Measurements from ENCODE around the gene CACHD1.

CACHD1 gene

DNA sequence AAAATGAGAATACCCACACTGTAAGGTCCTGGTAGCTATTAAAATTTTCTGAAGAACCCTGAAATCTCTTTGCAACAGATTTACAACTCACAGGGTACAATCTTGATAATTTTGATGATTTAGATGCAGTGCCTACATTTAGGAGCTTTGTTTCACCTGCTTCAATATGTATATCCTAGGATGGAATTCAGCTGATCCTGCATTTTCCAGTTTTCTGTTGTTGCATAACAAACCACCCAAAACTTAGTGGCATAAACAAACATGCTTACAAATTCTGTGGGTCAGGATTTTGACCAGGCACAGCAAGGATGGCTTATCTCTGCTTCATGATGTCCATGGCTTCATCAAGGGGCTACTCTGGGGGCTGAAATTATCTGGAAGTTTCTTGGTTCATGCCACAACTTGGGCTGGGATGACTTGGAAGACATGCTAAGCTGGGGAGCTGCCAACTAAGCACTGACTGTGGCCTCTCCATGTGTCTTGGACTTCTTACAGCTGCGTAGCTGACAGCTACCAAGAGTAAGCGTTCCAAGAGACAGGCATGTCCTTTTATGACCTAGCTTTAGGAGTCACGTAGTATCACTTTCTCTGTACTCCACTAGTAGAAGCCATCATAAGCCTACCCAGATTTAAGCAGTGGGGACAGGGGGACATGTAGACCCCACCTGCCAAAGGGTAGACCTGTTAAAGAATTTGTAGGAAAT lies 108.5 kb downstream of the CACHD1 start:
- no peak overlapping the region for H3K9ac ChIP-seq (ENCODE audit: low read length)
- H3K36me3 ChIP-seq (ENCODE audit: control insufficient read depth, insufficient read depth, low read length, severe bottlenecking): no peaks in the 10 kb centered on the region
- H3K4me3 ChIP-seq (ENCODE audit: low read length): no peak overlapping the region
- DNase-seq (ENCODE audit: low read depth): no peak
- peaks cover 18% of the 10 kb centered on the region for H3K4me1 ChIP-seq (ENCODE audit: control insufficient read depth, insufficient read depth, low read length)
- no peaks in the 10 kb centered on the region for H3K9me3 ChIP-seq (ENCODE audit: control insufficient read depth, low read length)
- no peaks in the 10 kb centered on the region for H3K27me3 ChIP-seq (replicated peaks; ENCODE audit: control insufficient read depth, insufficient read depth, low read length)

GRCh38 chr1:64579767-64580166 lies 109.8 kb downstream of the CACHD1 start:
- no peak overlapping the region for H3K9ac ChIP-seq (ENCODE audit: low read length)
- H3K27me3 ChIP-seq (replicated peaks; ENCODE audit: control insufficient read depth, insufficient read depth, low read length): no peaks in the 10 kb centered on the region
- peaks cover 18% of the 10 kb centered on the region for H3K4me1 ChIP-seq (ENCODE audit: control insufficient read depth, insufficient read depth, low read length)
- no peaks in the 10 kb centered on the region for H3K9me3 ChIP-seq (ENCODE audit: control insufficient read depth, low read length)
- H3K36me3 ChIP-seq (ENCODE audit: control insufficient read depth, insufficient read depth, low read length, severe bottlenecking): no peaks in the 10 kb centered on the region
- H3K4me3 ChIP-seq (ENCODE audit: low read length): no peak overlapping the region
- no peak for DNase-seq (ENCODE audit: low read depth)

DNA sequence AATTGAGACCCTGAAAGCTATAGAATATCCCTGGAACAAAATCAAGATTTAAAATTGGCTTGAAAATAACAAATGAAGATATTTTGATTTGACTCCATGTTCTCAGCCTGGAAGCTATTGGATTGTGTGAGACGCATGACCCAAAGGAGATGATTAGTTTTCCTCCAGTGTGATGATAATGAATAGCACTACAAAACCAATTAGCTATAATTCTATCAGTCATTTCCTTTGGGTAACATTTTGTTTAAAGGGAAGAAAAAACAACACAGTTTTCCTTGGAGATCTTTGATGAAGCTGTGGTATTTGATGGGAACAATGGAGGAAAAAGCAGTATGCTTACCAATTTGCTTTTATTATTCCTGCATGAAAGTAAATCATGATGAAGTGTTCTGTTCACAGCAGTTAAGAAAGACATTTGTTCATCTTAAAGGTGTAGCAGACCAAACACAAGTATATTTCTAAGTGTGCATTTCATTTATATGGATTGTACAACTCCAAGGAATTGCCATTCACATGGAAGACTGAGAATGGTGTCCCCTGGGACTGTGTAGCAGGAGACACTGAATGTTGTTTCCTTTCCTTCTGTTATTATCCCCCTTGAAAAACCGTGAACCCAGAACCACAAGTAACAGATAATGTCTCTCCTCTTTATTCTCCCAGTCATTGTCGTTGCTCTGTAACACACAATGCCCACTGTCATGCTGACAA lies 111.4 kb downstream of the CACHD1 start:
- no peak overlapping the region for H3K9ac ChIP-seq (ENCODE audit: low read length)
- no peaks in the 10 kb centered on the region for H3K36me3 ChIP-seq (ENCODE audit: control insufficient read depth, insufficient read depth, low read length, severe bottlenecking)
- DNase-seq (ENCODE audit: low read depth): no peak
- no peaks in the 10 kb centered on the region for H3K9me3 ChIP-seq (ENCODE audit: control insufficient read depth, low read length)
- H3K4me1 ChIP-seq (ENCODE audit: control insufficient read depth, insufficient read depth, low read length): peaks cover 18% of the 10 kb centered on the region
- no peaks in the 10 kb centered on the region for H3K27me3 ChIP-seq (replicated peaks; ENCODE audit: control insufficient read depth, insufficient read depth, low read length)
- no peak overlapping the region for H3K4me3 ChIP-seq (ENCODE audit: low read length)

DNA sequence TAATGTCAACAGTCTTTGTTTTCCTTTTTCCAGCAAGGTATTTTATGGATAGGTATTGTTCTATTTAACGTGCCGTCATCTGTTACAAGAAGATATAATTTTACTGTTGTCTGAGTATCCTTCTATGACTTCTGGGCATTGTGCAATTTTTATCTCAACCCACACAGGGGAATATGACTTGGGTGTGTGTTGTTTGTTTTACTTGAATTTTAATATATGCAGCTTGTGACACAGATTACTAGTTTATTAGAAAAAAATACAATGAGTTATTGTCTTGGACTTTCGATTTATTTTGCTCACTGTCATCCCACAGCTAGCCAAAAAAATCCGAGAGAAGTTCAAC lies 111.9 kb downstream of the CACHD1 start:
- H3K9ac ChIP-seq (ENCODE audit: low read length): no peak overlapping the region
- no peak for DNase-seq (ENCODE audit: low read depth)
- H3K4me1 ChIP-seq (ENCODE audit: control insufficient read depth, insufficient read depth, low read length): peaks cover 18% of the 10 kb centered on the region
- H3K4me3 ChIP-seq (ENCODE audit: low read length): no peak overlapping the region
- H3K27me3 ChIP-seq (replicated peaks; ENCODE audit: control insufficient read depth, insufficient read depth, low read length): no peaks in the 10 kb centered on the region
- H3K36me3 ChIP-seq (ENCODE audit: control insufficient read depth, insufficient read depth, low read length, severe bottlenecking): no peaks in the 10 kb centered on the region
- H3K9me3 ChIP-seq (ENCODE audit: control insufficient read depth, low read length): no peaks in the 10 kb centered on the region

DNA sequence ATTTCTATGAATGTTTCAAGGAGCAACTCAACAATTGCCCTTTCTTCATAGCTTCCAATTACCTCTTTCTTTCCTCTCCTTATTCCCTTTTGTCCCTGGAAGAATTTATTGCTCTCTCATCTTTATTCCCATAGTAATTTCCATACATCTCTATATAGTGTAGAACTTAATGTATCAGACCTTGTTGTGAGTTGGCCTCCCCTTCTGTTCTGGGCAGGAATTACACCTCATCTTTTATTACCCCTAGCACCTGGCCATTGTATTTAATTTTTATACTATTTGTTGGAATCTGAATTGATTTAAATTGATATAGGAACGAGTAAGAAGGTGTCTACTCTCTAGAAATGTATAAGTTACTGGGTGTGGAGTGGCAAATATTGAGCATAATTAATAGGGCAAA lies 114.5 kb downstream of the CACHD1 start:
- Histone ChIP-seq H3K4me3 (ENCODE audit: low read length) (no peak overlapping the region), H3K4me1 (ENCODE audit: control insufficient read depth, insufficient read depth, low read length) (peaks cover 16% of the 10 kb centered on the region), H3K9ac (ENCODE audit: low read length) (no peak overlapping the region), H3K9me3 (ENCODE audit: control insufficient read depth, low read length) (no peaks in the 10 kb centered on the region), H3K36me3 (ENCODE audit: control insufficient read depth, insufficient read depth, low read length, severe bottlenecking) (no peaks in the 10 kb centered on the region), H3K27me3 (replicated peaks; ENCODE audit: control insufficient read depth, insufficient read depth, low read length) (no peaks in the 10 kb centered on the region)
- DNase-seq (ENCODE audit: low read depth): no peak

DNA sequence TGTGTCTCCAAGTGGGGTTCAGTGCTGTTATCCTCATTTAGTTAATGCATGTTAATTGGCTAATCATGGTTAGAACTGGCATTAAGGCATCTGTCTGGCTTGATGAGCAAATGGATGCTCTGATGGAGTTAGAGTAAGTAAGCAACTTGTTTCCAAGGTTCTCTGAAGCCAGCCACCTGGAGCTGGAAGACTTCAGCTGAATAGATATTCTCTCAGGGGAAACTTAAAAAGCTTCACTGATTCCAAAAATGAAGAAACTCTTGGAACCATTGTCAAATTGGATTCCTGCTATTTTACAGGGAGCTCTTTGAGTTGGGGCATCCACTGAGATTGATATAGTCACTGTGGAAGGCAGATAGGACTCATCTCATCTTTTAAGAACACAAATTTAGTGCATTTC lies 118.9 kb downstream of the CACHD1 start:
- Histone ChIP-seq H3K27me3 (replicated peaks; ENCODE audit: control insufficient read depth, insufficient read depth, low read length) (no peaks in the 10 kb centered on the region), H3K9me3 (ENCODE audit: control insufficient read depth, low read length) (no peaks in the 10 kb centered on the region), H3K4me1 (ENCODE audit: control insufficient read depth, insufficient read depth, low read length) (no peaks in the 10 kb centered on the region), H3K4me3 (ENCODE audit: low read length) (no peak overlapping the region), H3K9ac (ENCODE audit: low read length) (no peak overlapping the region), H3K36me3 (ENCODE audit: control insufficient read depth, insufficient read depth, low read length, severe bottlenecking) (no peaks in the 10 kb centered on the region)
- DNase-seq (ENCODE audit: low read depth): no peak

DNA sequence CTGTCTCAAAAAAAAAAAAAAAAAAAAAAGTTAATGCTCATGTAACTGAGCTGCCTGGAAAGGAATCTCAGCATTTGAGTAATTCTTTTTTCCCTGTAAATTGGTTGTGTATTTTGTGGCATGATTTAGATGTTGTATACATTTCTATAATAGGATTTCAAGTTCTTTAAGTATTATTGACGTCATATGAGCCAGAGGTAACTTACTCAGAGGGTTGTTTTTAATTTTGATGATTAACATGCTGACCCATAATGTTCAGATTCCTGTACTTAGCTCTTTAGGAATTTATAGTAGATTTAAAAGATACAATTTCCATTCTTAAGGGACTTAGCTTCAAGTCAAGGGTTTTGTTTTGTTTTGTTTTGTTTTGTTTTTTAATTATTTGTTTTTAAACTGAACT lies 120.4 kb downstream of the CACHD1 start:
- Histone ChIP-seq H3K9me3 (ENCODE audit: control insufficient read depth, low read length) (no peaks in the 10 kb centered on the region), H3K27me3 (replicated peaks; ENCODE audit: control insufficient read depth, insufficient read depth, low read length) (no peaks in the 10 kb centered on the region), H3K4me1 (ENCODE audit: control insufficient read depth, insufficient read depth, low read length) (no peaks in the 10 kb centered on the region), H3K9ac (ENCODE audit: low read length) (no peak overlapping the region), H3K36me3 (ENCODE audit: control insufficient read depth, insufficient read depth, low read length, severe bottlenecking) (no peaks in the 10 kb centered on the region), H3K4me3 (ENCODE audit: low read length) (no peak overlapping the region)
- peak; percentile 39 for DNase-seq (ENCODE audit: low read depth)

DNA sequence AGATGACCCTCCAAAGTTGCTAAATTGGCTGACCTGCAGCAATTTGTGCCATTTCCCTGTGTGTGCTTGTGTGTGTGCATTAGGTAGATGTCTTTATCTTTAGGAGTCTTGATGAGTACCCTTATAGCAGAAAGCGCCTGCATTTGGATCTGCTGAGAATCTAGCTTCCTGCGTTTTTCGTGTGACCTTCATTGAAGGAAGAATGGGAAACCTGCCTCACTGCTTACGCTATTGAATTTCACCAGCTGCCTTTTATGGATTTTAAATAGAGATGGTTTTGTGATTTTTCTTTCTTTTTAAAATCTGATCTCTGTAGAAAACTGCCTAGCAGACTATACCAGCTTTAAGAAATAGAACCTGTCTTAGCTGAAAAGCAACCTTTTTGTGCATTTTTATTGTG lies 124.5 kb downstream of the CACHD1 start:
- DNase-seq (ENCODE audit: low read depth): no peak
- no peaks in the 10 kb centered on the region for H3K27me3 ChIP-seq (replicated peaks; ENCODE audit: control insufficient read depth, insufficient read depth, low read length)
- no peak overlapping the region for H3K9ac ChIP-seq (ENCODE audit: low read length)
- no peak overlapping the region for H3K4me3 ChIP-seq (ENCODE audit: low read length)
- no peaks in the 10 kb centered on the region for H3K9me3 ChIP-seq (ENCODE audit: control insufficient read depth, low read length)
- H3K4me1 ChIP-seq (ENCODE audit: control insufficient read depth, insufficient read depth, low read length): no peaks in the 10 kb centered on the region
- no peaks in the 10 kb centered on the region for H3K36me3 ChIP-seq (ENCODE audit: control insufficient read depth, insufficient read depth, low read length, severe bottlenecking)

- H3K36me3 ChIP-seq (ENCODE audit: control insufficient read depth, insufficient read depth, low read length, severe bottlenecking): no peaks in the 10 kb centered on the region
- H3K9me3 ChIP-seq (ENCODE audit: control insufficient read depth, low read length): no peaks in the 10 kb centered on the region
- no peak overlapping the region for H3K9ac ChIP-seq (ENCODE audit: low read length)
- H3K4me3 ChIP-seq (ENCODE audit: low read length): no peak overlapping the region
- no peaks in the 10 kb centered on the region for H3K27me3 ChIP-seq (replicated peaks; ENCODE audit: control insufficient read depth, insufficient read depth, low read length)
- no peak for DNase-seq (ENCODE audit: low read depth)
- no peaks in the 10 kb centered on the region for H3K4me1 ChIP-seq (ENCODE audit: control insufficient read depth, insufficient read depth, low read length)
Observed at GRCh38 chr1:64595871-64596515, 126.1 kb downstream of the CACHD1 start.

DNA sequence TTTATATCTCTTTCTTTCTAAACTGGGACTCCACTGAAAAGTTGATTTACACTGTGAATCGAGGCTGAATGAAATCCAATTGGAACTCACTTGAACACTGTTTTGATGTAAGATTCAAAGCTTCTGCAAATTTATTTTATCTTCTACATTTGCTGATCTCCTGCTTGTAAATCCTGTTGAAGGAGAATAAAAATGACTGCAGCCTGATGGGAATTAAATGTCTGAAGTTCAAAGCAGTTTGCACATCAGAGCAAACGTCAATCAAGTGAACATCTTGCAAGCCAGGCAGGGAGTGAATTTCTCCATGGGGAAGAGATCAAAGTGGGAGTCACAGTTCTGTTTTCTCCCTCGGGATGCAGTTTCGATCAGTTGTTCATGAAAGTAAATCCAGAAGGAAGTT lies 127.2 kb downstream of the CACHD1 start:
- DNase-seq (ENCODE audit: low read depth): no peak
- Histone ChIP-seq H3K4me1 (ENCODE audit: control insufficient read depth, insufficient read depth, low read length) (no peaks in the 10 kb centered on the region), H3K9me3 (ENCODE audit: control insufficient read depth, low read length) (no peaks in the 10 kb centered on the region), H3K9ac (ENCODE audit: low read length) (no peak overlapping the region), H3K27me3 (replicated peaks; ENCODE audit: control insufficient read depth, insufficient read depth, low read length) (no peaks in the 10 kb centered on the region), H3K4me3 (ENCODE audit: low read length) (no peak overlapping the region), H3K36me3 (ENCODE audit: control insufficient read depth, insufficient read depth, low read length, severe bottlenecking) (no peaks in the 10 kb centered on the region)

GRCh38 chr1:64598100-64598571 lies 128.2 kb downstream of the CACHD1 start:
- no peak overlapping the region for H3K4me3 ChIP-seq (ENCODE audit: low read length)
- H3K4me1 ChIP-seq (ENCODE audit: control insufficient read depth, insufficient read depth, low read length): no peaks in the 10 kb centered on the region
- H3K27me3 ChIP-seq (replicated peaks; ENCODE audit: control insufficient read depth, insufficient read depth, low read length): no peaks in the 10 kb centered on the region
- DNase-seq (ENCODE audit: low read depth): peak; percentile 86
- no peaks in the 10 kb centered on the region for H3K36me3 ChIP-seq (ENCODE audit: control insufficient read depth, insufficient read depth, low read length, severe bottlenecking)
- H3K9me3 ChIP-seq (ENCODE audit: control insufficient read depth, low read length): no peaks in the 10 kb centered on the region
- no peak overlapping the region for H3K9ac ChIP-seq (ENCODE audit: low read length)

Measured in adipocyte (in vitro differentiated cells).